Measurements from ENCODE around the gene MTF2.
A peak's percentile ranks its signal among the peaks of the same experiment; 100 is the strongest.
"Not testable (repeated sequence)": the region's sequence is repeated elsewhere in the genome, so short reads cannot be mapped to it uniquely, and the experiment has no call there.

The MTF2 gene

DNA sequence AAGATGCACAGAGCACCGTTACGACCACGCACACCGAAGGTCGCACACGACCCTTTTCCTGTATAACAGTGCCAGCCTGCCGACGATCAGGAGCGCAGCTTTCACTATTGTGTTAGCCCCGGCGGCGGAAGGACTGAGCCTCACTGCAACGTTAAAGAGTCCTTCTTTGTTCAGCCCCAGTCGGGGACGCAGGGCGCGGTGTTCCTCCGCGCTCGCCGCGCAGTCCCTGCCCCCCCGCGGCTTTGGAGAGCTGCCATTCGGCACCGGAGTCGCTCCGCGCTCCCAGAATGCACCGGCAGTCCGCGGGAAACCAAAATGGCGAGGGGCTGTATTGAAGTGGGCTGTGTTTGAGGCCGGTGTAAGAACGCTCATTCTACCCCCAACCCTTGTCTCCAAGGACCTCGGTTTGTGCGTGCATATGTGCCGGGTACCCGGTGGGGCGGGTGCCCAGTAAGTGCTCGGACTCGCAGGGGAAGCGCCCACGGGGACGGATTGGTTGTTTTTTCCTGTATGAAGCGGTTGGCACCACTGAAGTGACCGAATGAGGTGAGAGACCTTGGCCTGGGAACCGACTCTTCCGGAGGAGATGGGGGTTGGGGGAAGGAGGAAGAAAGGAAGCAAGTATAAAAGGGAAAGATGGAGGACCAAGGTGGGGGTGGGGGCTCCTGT lies at the start of gene MTF2:
Gene MTF2, plus strand, starts transcription at position 298 of the 669 bp plus-strand sequence. Its CDS starts 244 bp downstream, at position 542.
- Histone ChIP-seq H3K27ac (ENCODE audit: low read length) (peak within 1 kb of the TSS; percentile 96), H3K4me3 (ENCODE audit: low read depth in 1 of 2, low read length in 2 of 2) (peak within 1 kb of the TSS; percentile 85 to 100), H3K27me3 (ENCODE audit: low read depth, low read length) (no peaks in the 10 kb centered on the region), H3K9me3 (ENCODE audit: control insufficient read depth in 1 of 2, low read length in 2 of 2) (no peaks in the 10 kb centered on the region), H3K36me3 (ENCODE audit: control insufficient read depth in 1 of 2, insufficient read depth in 2 of 2, low read length in 2 of 2) (peaks cover 0 to 8% of the 10 kb centered on the region in 2 donors), H3K4me1 (ENCODE audit: control insufficient read depth in 1 of 2, insufficient read depth in 2 of 2, low read length in 2 of 2) (peaks cover 0 to 17% of the 10 kb centered on the region in 2 donors)

GRCh38 chr1:93029317-93029716 lies 49.8 kb upstream of the MTF2 start:
- no peaks in the 10 kb centered on the region for H3K27me3 ChIP-seq (ENCODE audit: low read depth, low read length)
- H3K36me3 ChIP-seq (ENCODE audit: control insufficient read depth in 1 of 2, insufficient read depth in 2 of 2, low read length in 2 of 2), result no peaks in the 10 kb centered on the region
- no peaks in the 10 kb centered on the region for H3K4me1 ChIP-seq (ENCODE audit: control insufficient read depth in 1 of 2, insufficient read depth in 2 of 2, low read length in 2 of 2)
- no peak overlapping the region for H3K27ac ChIP-seq (ENCODE audit: low read length)
- no peaks in the 10 kb centered on the region for H3K9me3 ChIP-seq (ENCODE audit: control insufficient read depth in 1 of 2, low read length in 2 of 2)
- H3K4me3 ChIP-seq (ENCODE audit: low read depth in 1 of 2, low read length in 2 of 2), result no peak overlapping the region

- not testable (repeated sequence) for H3K27me3 ChIP-seq (ENCODE audit: low read depth, low read length); H3K9me3 ChIP-seq (ENCODE audit: control insufficient read depth in 1 of 2, low read length in 2 of 2); H3K4me1 ChIP-seq (ENCODE audit: control insufficient read depth in 1 of 2, insufficient read depth in 2 of 2, low read length in 2 of 2); H3K4me3 ChIP-seq (ENCODE audit: low read depth in 1 of 2, low read length in 2 of 2); H3K27ac ChIP-seq (ENCODE audit: low read length); H3K36me3 ChIP-seq (ENCODE audit: control insufficient read depth in 1 of 2, insufficient read depth in 2 of 2, low read length in 2 of 2)
Measured at GRCh38 chr1:93030191-93030590, 48.9 kb upstream of the MTF2 start.

- Histone ChIP-seq H3K9me3 (ENCODE audit: control insufficient read depth in 1 of 2, low read length in 2 of 2) (no peaks in the 10 kb centered on the region), H3K27me3 (ENCODE audit: low read depth, low read length) (no peaks in the 10 kb centered on the region), H3K4me1 (ENCODE audit: control insufficient read depth in 1 of 2, insufficient read depth in 2 of 2, low read length in 2 of 2) (no peaks in the 10 kb centered on the region), H3K36me3 (ENCODE audit: control insufficient read depth in 1 of 2, insufficient read depth in 2 of 2, low read length in 2 of 2) (no peaks in the 10 kb centered on the region), H3K27ac (ENCODE audit: low read length) (no peak overlapping the region), H3K4me3 (ENCODE audit: low read depth in 1 of 2, low read length in 2 of 2) (no peak overlapping the region)
Measured at GRCh38 chr1:93031711-93032110, 47.4 kb upstream of the MTF2 start.

DNA sequence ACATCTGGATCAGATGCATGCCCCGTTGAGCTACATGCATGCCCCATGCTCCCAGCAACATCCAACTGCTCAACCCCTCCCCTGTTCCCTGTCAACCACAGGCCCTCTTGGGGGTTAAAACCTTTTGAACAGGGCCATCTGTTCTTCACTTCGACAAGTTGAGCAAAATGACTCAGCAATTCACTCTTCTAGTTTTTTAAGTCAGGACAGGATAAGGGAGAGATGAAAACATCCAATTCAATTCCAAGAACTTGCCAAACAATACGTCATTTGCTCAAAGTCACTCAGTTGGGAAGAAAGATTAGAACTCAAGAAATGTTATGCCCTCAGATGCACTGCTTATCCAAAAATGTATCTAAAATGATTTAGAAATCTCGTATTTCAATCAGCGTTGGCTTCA lies 46.1 kb upstream of the MTF2 start:
- H3K4me3 ChIP-seq (ENCODE audit: low read depth in 1 of 2, low read length in 2 of 2), result no peak overlapping the region
- H3K27me3 ChIP-seq (ENCODE audit: low read depth, low read length), result no peaks in the 10 kb centered on the region
- H3K9me3 ChIP-seq (ENCODE audit: control insufficient read depth in 1 of 2, low read length in 2 of 2), result no peaks in the 10 kb centered on the region
- H3K4me1 ChIP-seq (ENCODE audit: control insufficient read depth in 1 of 2, insufficient read depth in 2 of 2, low read length in 2 of 2), result no peaks in the 10 kb centered on the region
- H3K36me3 ChIP-seq (ENCODE audit: control insufficient read depth in 1 of 2, insufficient read depth in 2 of 2, low read length in 2 of 2), result no peaks in the 10 kb centered on the region
- H3K27ac ChIP-seq (ENCODE audit: low read length), result no peak overlapping the region

DNA sequence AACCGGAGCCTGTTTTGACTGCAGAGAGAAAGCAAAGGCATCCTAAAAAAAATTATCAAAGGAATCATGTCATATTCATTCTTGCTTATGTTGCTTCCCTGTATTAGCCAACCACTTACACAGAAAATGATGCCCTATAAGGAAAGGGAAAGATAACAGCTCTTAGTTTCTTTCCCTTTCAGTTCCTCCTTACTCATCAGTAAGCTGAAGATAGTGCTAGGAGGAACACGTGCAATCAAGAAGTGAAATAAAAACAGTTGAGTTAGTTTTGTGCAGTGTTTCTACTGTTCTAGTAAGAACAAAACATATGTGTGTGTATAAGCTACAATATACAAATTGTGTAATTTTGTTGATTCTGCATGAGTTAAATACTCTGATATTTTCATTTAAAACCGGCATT lies 45.3 kb upstream of the MTF2 start:
- Histone ChIP-seq H3K27ac (ENCODE audit: low read length) (no peak overlapping the region), H3K9me3 (ENCODE audit: control insufficient read depth in 1 of 2, low read length in 2 of 2) (no peaks in the 10 kb centered on the region), H3K27me3 (ENCODE audit: low read depth, low read length) (no peaks in the 10 kb centered on the region), H3K36me3 (ENCODE audit: control insufficient read depth in 1 of 2, insufficient read depth in 2 of 2, low read length in 2 of 2) (no peaks in the 10 kb centered on the region), H3K4me1 (ENCODE audit: control insufficient read depth in 1 of 2, insufficient read depth in 2 of 2, low read length in 2 of 2) (no peaks in the 10 kb centered on the region), H3K4me3 (ENCODE audit: low read depth in 1 of 2, low read length in 2 of 2) (no peak overlapping the region)

DNA sequence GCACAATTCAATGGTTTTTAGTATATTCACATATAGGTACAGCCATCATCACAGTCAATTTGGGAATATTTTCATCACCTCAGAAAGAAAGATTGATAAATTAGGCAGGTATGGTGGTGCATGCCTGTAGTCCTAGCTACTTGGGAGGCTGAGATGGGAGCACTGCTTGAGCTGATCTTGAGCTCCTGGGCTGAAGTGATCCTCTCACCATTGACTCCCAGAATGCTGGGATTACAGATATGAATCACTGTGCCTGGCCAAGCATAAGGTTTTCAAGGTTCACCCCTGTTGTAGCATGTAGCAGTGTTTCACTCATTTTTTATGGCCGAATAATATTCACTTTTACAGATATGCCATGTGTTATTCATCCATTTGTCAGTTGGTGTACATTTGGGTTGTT lies 44.7 kb upstream of the MTF2 start:
- no peaks in the 10 kb centered on the region for H3K4me1 ChIP-seq (ENCODE audit: control insufficient read depth in 1 of 2, insufficient read depth in 2 of 2, low read length in 2 of 2)
- no peak overlapping the region for H3K4me3 ChIP-seq (ENCODE audit: low read depth in 1 of 2, low read length in 2 of 2)
- no peaks in the 10 kb centered on the region for H3K36me3 ChIP-seq (ENCODE audit: control insufficient read depth in 1 of 2, insufficient read depth in 2 of 2, low read length in 2 of 2)
- no peak overlapping the region for H3K27ac ChIP-seq (ENCODE audit: low read length)
- no peaks in the 10 kb centered on the region for H3K9me3 ChIP-seq (ENCODE audit: control insufficient read depth in 1 of 2, low read length in 2 of 2)
- no peaks in the 10 kb centered on the region for H3K27me3 ChIP-seq (ENCODE audit: low read depth, low read length)

DNA sequence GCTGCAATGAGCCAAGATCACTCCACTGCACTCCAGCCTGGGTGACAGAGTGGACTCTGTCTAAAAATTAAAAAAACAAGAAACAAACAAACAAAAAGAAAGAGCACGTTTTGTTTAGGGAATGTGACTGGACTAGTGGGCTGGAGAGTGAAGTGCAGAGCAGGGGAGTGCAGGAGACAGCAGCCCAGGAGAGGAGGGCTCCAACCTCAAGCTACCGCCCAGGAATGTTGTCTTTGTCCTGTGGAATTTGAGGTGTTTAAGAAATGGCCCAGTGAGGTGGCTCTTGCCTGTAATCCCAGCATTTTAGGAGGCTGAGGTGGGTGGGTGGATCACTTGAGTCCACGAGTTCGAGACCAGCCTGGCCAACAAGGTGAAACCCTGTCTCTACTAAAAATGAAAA lies 42.4 kb upstream of the MTF2 start:
- Histone ChIP-seq H3K9me3 (ENCODE audit: control insufficient read depth in 1 of 2, low read length in 2 of 2) (no peaks in the 10 kb centered on the region), H3K4me3 (ENCODE audit: low read depth in 1 of 2, low read length in 2 of 2) (no peak overlapping the region), H3K36me3 (ENCODE audit: control insufficient read depth in 1 of 2, insufficient read depth in 2 of 2, low read length in 2 of 2) (no peaks in the 10 kb centered on the region), H3K27me3 (ENCODE audit: low read depth, low read length) (no peaks in the 10 kb centered on the region), H3K4me1 (ENCODE audit: control insufficient read depth in 1 of 2, insufficient read depth in 2 of 2, low read length in 2 of 2) (no peaks in the 10 kb centered on the region), H3K27ac (ENCODE audit: low read length) (no peak overlapping the region)

DNA sequence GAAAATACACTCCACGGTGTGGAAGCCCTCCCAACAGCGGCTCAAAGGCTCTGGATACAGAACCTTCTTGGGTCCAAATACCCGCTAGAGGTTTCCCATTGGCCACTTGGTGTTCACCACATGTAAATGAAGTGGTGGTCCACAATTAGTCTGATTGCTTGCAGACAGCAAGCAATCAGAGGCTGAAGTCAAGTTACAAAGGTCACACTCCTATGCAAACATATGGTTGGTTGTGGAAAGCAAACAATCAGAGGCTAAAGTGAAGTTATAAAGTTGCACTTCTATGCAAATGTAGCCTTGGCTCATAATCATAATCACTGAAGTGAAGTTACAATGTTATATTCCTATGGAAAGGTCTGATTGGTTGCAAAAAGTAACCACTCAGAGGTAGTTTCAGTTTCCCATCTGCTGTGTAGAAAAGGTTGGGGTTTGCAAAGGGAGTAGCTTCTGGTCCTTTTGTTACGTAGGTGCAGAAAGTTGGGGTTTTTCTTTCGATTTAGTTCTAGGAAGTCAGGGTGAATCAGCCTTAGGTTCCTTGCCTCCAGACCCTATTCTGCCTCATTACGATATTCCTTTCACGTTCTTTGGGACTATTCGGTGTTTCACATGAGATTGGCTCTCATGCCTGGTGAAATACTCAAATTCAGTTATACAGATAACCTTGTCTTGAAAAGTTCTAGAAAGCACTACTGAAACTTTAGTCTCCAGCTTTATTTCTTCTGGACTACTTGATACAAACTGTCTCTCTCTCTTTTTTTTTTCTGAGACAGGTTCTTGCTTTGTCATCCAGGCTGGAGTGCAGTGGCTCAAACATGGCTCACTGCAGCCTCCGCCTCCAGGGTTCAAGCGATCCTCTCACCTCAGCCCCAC lies 36.7 kb upstream of the MTF2 start:
- peak overlapping the region; percentile 24 for H3K27ac ChIP-seq (ENCODE audit: low read length)
- H3K9me3 ChIP-seq (ENCODE audit: control insufficient read depth in 1 of 2, low read length in 2 of 2), result no peaks in the 10 kb centered on the region
- no peaks in the 10 kb centered on the region for H3K36me3 ChIP-seq (ENCODE audit: control insufficient read depth in 1 of 2, insufficient read depth in 2 of 2, low read length in 2 of 2)
- no peaks in the 10 kb centered on the region for H3K4me1 ChIP-seq (ENCODE audit: control insufficient read depth in 1 of 2, insufficient read depth in 2 of 2, low read length in 2 of 2)
- peak overlapping the region in 1 of 2 donors; percentile 47 for H3K4me3 ChIP-seq (ENCODE audit: low read depth in 1 of 2, low read length in 2 of 2)
- H3K27me3 ChIP-seq (ENCODE audit: low read depth, low read length), result no peaks in the 10 kb centered on the region

- no peaks in the 10 kb centered on the region for H3K9me3 ChIP-seq (ENCODE audit: control insufficient read depth in 1 of 2, low read length in 2 of 2)
- no peaks in the 10 kb centered on the region for H3K36me3 ChIP-seq (ENCODE audit: control insufficient read depth in 1 of 2, insufficient read depth in 2 of 2, low read length in 2 of 2)
- no peaks in the 10 kb centered on the region for H3K27me3 ChIP-seq (ENCODE audit: low read depth, low read length)
- peak overlapping the region; percentile 24 for H3K27ac ChIP-seq (ENCODE audit: low read length)
- no peaks in the 10 kb centered on the region for H3K4me1 ChIP-seq (ENCODE audit: control insufficient read depth in 1 of 2, insufficient read depth in 2 of 2, low read length in 2 of 2)
- H3K4me3 ChIP-seq (ENCODE audit: low read depth in 1 of 2, low read length in 2 of 2), result peak overlapping the region in 1 of 2 donors; percentile 10
Measured at GRCh38 chr1:93043057-93043557, 36.0 kb upstream of the MTF2 start.

DNA sequence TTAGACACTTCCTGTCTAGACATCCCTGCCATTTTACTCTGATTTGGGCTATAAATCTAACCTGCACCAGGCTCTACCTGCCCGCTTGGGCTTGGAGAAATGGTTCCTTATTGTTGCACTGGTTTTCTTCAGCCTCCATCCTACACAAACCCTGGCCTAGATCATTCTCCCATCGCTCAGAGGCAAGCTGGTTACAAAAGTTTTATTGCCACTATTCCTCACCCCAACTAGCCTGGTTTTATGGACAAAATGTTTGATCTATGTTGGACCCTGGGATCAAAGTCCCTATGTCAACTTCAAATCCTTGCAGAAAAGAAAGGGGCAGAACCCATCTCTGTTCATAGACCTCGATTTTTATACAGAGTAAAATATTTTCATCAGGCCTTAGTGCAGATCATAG lies 31.5 kb upstream of the MTF2 start:
- Histone ChIP-seq H3K9me3 (ENCODE audit: control insufficient read depth in 1 of 2, low read length in 2 of 2) (peaks cover 0 to 3% of the 10 kb centered on the region in 2 donors), H3K4me1 (ENCODE audit: control insufficient read depth in 1 of 2, insufficient read depth in 2 of 2, low read length in 2 of 2) (no peaks in the 10 kb centered on the region), H3K36me3 (ENCODE audit: control insufficient read depth in 1 of 2, insufficient read depth in 2 of 2, low read length in 2 of 2) (no peaks in the 10 kb centered on the region)

More for the DNA sequence above, 31.5 kb upstream of the MTF2 start:
- Histone ChIP-seq H3K4me3 (ENCODE audit: low read depth in 1 of 2, low read length in 2 of 2) (no peak overlapping the region), H3K27ac (ENCODE audit: low read length) (no peak overlapping the region), H3K27me3 (ENCODE audit: low read depth, low read length) (no peaks in the 10 kb centered on the region)

Data from muscle layer of duodenum (tissue), 2 donors.